HEK293 (cell line): ENCODE data around the gene THSD4.

Experiments
- CTCF ChIA-PET: fragments of 350-600 bp; formaldehyde crosslinking; extraction: SDS; loops from one replicate; lab custom pipeline; 2021; ENCODE audit warnings: antibody characterized with exemption; lab: Yijun Ruan, JAX
- POLR2A ChIA-PET: fragments of 300-600 bp; formaldehyde crosslinking; extraction: SDS; loops from one replicate; lab custom pipeline; 2020; ENCODE audit warnings: antibody characterized with exemption, inconsistent platforms; lab: Yijun Ruan, JAX
- H3K27ac ChIP-seq: fragments of 200-500 bp; sonication (Bioruptor generic); 2 replicates; pipeline ENCODE4 v1.5.1; 2014; ENCODE audit warnings: low read depth, low read length, control low read depth, inconsistent platforms; ENCODE audit errors: extremely low read depth
- H3K36me3 ChIP-seq, 2 experiments: fragments of 200-500 bp in 1 of 2; sonication (Bioruptor generic) in 1 of 2; 1 replicate in 1 of 2; 2 replicates in 1 of 2; pipeline ENCODE4 v1.5.1; 2014 to 2017; ENCODE audit warnings: inconsistent platforms in 2 of 2, low read length in 2 of 2; ENCODE audit not compliant: control insufficient read depth in 2 of 2, insufficient read depth in 1 of 2
- H3K4me1 ChIP-seq: fragments of 200-500 bp; sonication (Bioruptor generic); 2 replicates; pipeline ENCODE4 v1.5.1; 2014; ENCODE audit warnings: mild to moderate bottlenecking, low read length, inconsistent platforms; ENCODE audit not compliant: control insufficient read depth, insufficient read depth
- H3K4me3 ChIP-seq: 2 replicates; pipeline ENCODE4 v1.5.1; 2011; ENCODE audit warnings: low read depth, mild to moderate bottlenecking, control low read depth, low read length, moderate library complexity
- H3K9me3 ChIP-seq: fragments of 200-500 bp; sonication (Bioruptor generic); 2 replicates; pipeline ENCODE4 v1.5.1; 2014; ENCODE audit warnings: low read depth, low read length, inconsistent platforms; ENCODE audit not compliant: control insufficient read depth, insufficient read depth
- BCL11B ChIP-seq: fragments of 450-650 bp; formaldehyde crosslinking; IDR thresholded peaks from 2 replicates; pipeline ENCODE4 v1.5.1; 2016; ENCODE audit warnings: low read depth, missing biosample characterization, missing genetic modification characterization
- CTCF ChIP-seq: fragments of 450-650 bp; formaldehyde crosslinking; IDR thresholded peaks from 2 replicates; pipeline ENCODE4 v1.5.1; 2016; ENCODE audit warnings: missing biosample characterization, missing genetic modification characterization
- EGR2 ChIP-seq: fragments of 450-650 bp; formaldehyde crosslinking; IDR thresholded peaks from 2 replicates; pipeline ENCODE4 v1.5.1; 2016; ENCODE audit warnings: low read depth, missing biosample characterization, missing genetic modification characterization
- INSM2 ChIP-seq: fragments of 450-650 bp; formaldehyde crosslinking; IDR thresholded peaks from 2 replicates; pipeline ENCODE4 v1.5.1; 2016; ENCODE audit warnings: missing biosample characterization, missing genetic modification characterization
- KLF10 ChIP-seq: fragments of 450-650 bp; IDR thresholded peaks from 2 replicates; pipeline ENCODE4 v1.5.1; 2018; ENCODE audit warnings: missing biosample characterization, mild to moderate bottlenecking, missing genetic modification characterization
- MZF1 ChIP-seq: fragments of 450-650 bp; formaldehyde crosslinking; IDR thresholded peaks from 2 replicates; pipeline ENCODE4 v1.5.1; 2017; ENCODE audit warnings: missing biosample characterization, missing genetic modification characterization, borderline replicate concordance
- OVOL3 ChIP-seq: fragments of 450-650 bp; formaldehyde crosslinking; IDR thresholded peaks from 2 replicates; pipeline ENCODE4 v1.5.1; 2016; ENCODE audit warnings: missing biosample characterization, missing genetic modification characterization
- SALL2 ChIP-seq: fragments of 450-650 bp; formaldehyde crosslinking; IDR thresholded peaks from 2 replicates; pipeline ENCODE4 v1.5.0; 2017; ENCODE audit warnings: missing biosample characterization, mild to moderate bottlenecking, missing genetic modification characterization, borderline replicate concordance
- ZEB2 ChIP-seq: fragments of 450-650 bp; formaldehyde crosslinking; IDR thresholded peaks from 2 replicates; pipeline ENCODE4 v1.5.1; 2016; ENCODE audit warnings: missing biosample characterization, missing genetic modification characterization
- ZNF423 ChIP-seq: fragments of 450-650 bp; formaldehyde crosslinking; IDR thresholded peaks from 2 replicates; pipeline ENCODE4 v1.5.1; 2016; ENCODE audit warnings: missing biosample characterization, missing genetic modification characterization
- ZNF48 ChIP-seq: fragments of 450-650 bp; formaldehyde crosslinking; IDR thresholded peaks from 2 replicates; pipeline ENCODE4 v1.5.1; 2016; ENCODE audit warnings: missing biosample characterization, missing genetic modification characterization
- ZNF561 ChIP-seq: fragments of 450-650 bp; IDR thresholded peaks from 2 replicates; pipeline ENCODE4 v1.5.1; 2018; ENCODE audit warnings: missing biosample characterization, missing genetic modification characterization, borderline replicate concordance
- ZNF623 ChIP-seq: fragments of 450-650 bp; formaldehyde crosslinking; IDR thresholded peaks from 2 replicates; pipeline ENCODE4 v1.5.1; 2016; ENCODE audit warnings: missing biosample characterization, missing genetic modification characterization
- ZNF629 ChIP-seq: fragments of 450-650 bp; formaldehyde crosslinking; IDR thresholded peaks from 2 replicates; pipeline ENCODE4 v1.5.1; 2017; ENCODE audit warnings: missing biosample characterization, missing genetic modification characterization
- ZNF639 ChIP-seq: fragments of 450-650 bp; formaldehyde crosslinking; IDR thresholded peaks from 2 replicates; pipeline ENCODE4 v1.5.1; 2016; ENCODE audit warnings: missing biosample characterization, missing genetic modification characterization

THSD4 gene

GRCh38 chr15:71096676-71097075 is 18.6 kb upstream of the THSD4 start (continued):
- no peak for TF ChIP-seq ZNF423
- no peak for TF ChIP-seq MZF1
- no peak for TF ChIP-seq ZNF623 (tag by site-specific recombination)
- no peak for TF ChIP-seq ZEB2 (tag by site-specific recombination)
- no peak for TF ChIP-seq BCL11B
- no peak for TF ChIP-seq ZNF629 (tag by site-specific recombination)
- TF ChIP-seq KLF10 (tag by site-specific recombination): no peak
- no peak for TF ChIP-seq EGR2 (tag by site-specific recombination)
- TF ChIP-seq ZNF48 (tag by site-specific recombination): no peak
- TF ChIP-seq, all 188 proteins: peak for 0

GRCh38 chr15:71097890-71098289 is 17.4 kb upstream of the THSD4 start:
- no peaks in the 10 kb centered on the region for H3K9me3 ChIP-seq
- ChIA-PET CTCF (no interaction called here), POLR2A (no interaction called here)
- H3K27ac ChIP-seq: no peak overlapping the region
- H3K4me3 ChIP-seq: no peak overlapping the region
- no peak for TF ChIP-seq INSM2 (tag by site-specific recombination)
- no peak for TF ChIP-seq SALL2 (tag by site-specific recombination)
- TF ChIP-seq ZNF561 (tag by site-specific recombination): no peak
- H3K4me1 ChIP-seq: no peaks in the 10 kb centered on the region
- H3K36me3 ChIP-seq: no peaks in the 10 kb centered on the region

GRCh38 chr15:71098920-71099319 is 16.4 kb upstream of the THSD4 start:
- peak; percentile 34; the same call in 1 of the 2 replicates for TF ChIP-seq CTCF (tag by site-specific recombination)
- no peak for TF ChIP-seq OVOL3 (tag by site-specific recombination)
- ChIA-PET CTCF (interaction anchor here (0.6 to 0.8 kb wide), 3 partner anchors 36 to 955 kb away, joined by 3 to 6 read pairs (median 3); no protein-coding TSS in a partner anchor), POLR2A (no interaction called here)
- Histone ChIP-seq H3K27ac (no peak overlapping the region), H3K36me3 (no peaks in the 10 kb centered on the region), H3K9me3 (no peaks in the 10 kb centered on the region), H3K4me1 (no peaks in the 10 kb centered on the region), H3K4me3 (no peak overlapping the region)

- no peak for TF ChIP-seq ZNF639 (tag by site-specific recombination)
- TF ChIP-seq CTCF (tag by site-specific recombination): peak; percentile 27; the same call in 1 of the 2 replicates
- Histone ChIP-seq H3K4me3 (no peak overlapping the region), H3K9me3 (no peaks in the 10 kb centered on the region), H3K27ac (no peak overlapping the region), H3K36me3 (no peaks in the 10 kb centered on the region), H3K4me1 (no peaks in the 10 kb centered on the region)
- ChIA-PET POLR2A (no interaction called here), CTCF (interaction anchor here (0.5 to 2.2 kb wide), 12 partner anchors 11 to 601 kb away, joined by 3 to 9 read pairs (median 3); partner anchors contain the start of gene THSD4)
These were observed 12.1 kb upstream of the THSD4 start for GRCh38 chr15:71103102-71103676.
